Measurements from ENCODE around the gene RABGAP1L.
"Not testable (repeated sequence)": the region's sequence is repeated elsewhere in the genome, so short reads cannot be mapped to it uniquely, and the experiment has no call there.

Gene RABGAP1L

DNA sequence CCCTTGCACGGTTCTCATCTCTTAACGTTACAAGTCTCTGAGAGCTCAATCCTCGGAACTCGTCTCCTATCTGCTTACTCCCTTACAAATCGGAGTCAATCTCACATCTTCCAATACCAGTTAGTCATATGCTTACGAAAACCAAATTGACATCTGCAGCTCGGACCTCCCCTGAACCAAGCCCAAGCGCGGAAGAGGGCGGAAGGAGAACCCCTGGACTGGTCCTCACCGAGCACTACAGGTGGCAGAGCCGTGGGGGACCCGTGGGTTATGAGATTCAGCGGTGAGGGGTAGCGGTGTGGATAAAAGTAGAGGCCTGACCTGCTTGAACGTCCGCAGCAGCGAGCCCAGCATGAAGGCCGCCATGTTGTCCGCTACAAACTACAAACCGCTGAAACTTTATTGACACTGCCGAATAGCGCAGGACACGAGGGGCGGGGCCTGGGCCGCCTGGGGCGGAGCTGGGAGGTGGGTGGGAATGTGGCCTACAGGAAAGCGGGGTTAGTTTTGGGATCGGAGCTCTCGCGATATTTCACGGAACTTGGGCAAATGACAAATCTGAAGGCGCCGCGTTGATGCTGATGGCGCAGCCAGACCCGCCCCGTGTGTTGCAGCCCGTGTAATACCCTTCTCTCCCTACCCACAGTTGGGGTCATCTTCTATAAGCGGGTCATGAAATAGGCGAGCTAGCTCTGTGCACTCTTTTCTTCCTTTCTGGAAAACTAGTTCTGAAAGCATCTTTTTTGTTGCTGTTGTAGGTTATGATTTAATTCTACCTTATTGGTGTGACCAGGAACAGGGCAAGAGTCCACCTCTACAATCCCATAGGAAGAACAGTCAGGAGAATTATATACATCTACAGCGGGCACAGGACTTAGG lies 864.0 kb downstream of the RABGAP1L start, which contains the start of gene MRPS14:
Gene MRPS14 (minus strand): TSS at position 383 of the 879 bp plus-strand sequence. CDS start 17 bp downstream, at position 366.
- DNase-seq, result peak; percentile 39

GRCh38 chr1:175023922-175024242 lies 864.6 kb downstream of the RABGAP1L start:
- DNase-seq, result not testable (repeated sequence)

DNA sequence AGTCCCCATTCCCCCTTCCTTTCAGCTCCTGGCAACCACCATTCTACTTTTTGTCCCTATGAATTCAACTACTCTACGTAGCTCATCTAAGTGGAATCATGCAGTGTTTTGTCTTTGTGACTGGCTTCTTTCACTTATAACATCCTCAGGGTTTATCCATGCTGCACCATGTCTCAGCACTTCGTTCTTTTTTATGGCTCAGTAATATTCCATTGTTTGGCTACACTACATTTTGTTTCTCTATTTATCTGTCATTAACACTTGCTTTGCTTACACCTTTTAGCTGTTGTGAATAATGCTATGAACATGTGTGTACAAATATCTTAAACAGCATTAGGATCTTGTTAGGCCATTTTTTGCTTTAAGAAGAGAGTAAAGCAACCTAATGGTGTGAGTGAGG lies 865.5 kb downstream of the RABGAP1L start:
- DNase-seq, result no peak

GRCh38 chr1:175033953-175034352 lies 874.6 kb downstream of the RABGAP1L start:
- DNase-seq, result no peak

GRCh38 chr1:175034775-175035174 lies 875.5 kb downstream of the RABGAP1L start:
- DNase-seq, result no peak

GRCh38 chr1:175035865-175036264 lies 876.5 kb downstream of the RABGAP1L start:
- DNase-seq, result no peak

DNA sequence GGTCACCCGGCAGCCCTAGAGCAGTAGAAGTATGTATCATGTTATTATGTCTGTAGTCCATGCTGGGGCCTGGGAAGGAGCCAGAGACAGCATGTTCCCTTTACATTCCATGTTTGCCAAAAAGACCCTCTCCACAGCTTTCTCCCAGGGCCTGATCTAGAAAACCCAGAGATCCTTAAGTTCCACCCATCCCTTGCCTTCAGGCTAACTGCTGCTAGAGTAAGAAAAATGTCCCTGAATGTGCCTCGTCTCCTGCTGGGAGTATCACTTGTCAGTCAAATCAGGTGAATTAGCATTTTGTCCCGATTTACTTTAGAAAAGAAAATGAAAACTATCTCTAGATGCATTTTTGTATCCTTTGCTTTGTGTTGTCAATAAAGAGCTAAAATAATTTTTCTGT lies 877.2 kb downstream of the RABGAP1L start:
- DNase-seq, result no peak

- DNase-seq, result no peak
Measured at GRCh38 chr1:175037416-175037815, 878.1 kb downstream of the RABGAP1L start.

DNA sequence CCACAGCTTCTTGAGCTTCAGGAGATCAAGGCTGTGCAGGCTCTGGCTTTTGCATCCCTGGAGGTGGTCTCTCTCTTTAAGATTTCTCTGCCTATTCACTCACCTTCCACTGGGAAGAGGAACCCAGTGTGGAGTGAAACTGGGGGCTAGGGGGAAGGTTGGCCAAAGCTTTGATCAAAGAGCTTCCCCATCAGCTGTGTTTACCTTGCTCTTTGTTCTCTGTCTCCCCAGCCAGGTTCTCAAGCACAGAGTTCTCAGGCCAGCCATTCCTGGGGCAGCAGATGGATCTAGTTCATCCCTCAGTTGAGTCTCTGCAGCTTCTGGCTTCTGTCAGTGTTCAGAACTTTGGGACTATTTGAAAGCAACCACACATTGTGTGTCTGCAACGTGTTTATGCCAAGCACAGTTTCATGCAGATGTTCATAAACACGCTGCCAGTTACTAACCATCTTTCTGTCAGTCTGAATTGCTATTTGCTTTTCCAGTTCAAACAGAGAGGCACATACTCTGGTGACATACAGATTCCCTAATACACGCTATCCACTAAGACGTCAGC lies 881.1 kb downstream of the RABGAP1L start:
- DNase-seq, result no peak

- no peak for DNase-seq
Measured at GRCh38 chr1:175042650-175043049, 883.3 kb downstream of the RABGAP1L start.

- no peak for DNase-seq
Measured at GRCh38 chr1:175043824-175044223, 884.5 kb downstream of the RABGAP1L start.

DNA sequence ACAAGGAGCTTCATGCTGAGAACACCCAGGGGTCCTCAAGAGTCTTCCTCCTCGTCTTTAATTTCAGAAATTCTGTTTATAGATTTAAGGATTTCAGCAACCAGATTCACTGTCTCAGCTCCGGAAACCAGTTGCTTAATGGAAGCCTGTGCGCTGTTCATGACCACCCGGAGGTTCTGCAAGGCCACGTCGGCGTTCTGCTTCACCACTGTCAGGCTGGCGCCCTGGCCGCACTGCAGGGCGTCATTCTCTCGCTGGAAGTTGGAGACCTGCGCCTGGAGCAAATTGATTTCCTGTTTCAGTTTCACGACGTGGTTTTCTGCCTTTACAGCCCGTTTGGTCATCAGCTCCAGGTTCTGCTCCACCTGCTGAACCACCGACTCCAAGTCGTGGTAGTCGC lies 885.3 kb downstream of the RABGAP1L start:
- DNase-seq, result not testable (repeated sequence)
